GM21423 (cell line): Measurements from ENCODE around the gene MEIOSIN.
A peak's percentile ranks its signal among the peaks of the same experiment; 100 is the strongest.
"Not testable (repeated sequence)": the region's sequence is repeated elsewhere in the genome, so short reads cannot be mapped to it uniquely, and the experiment has no call there.

Source experiments
- ATAC-seq: cut with Tn5 transposase; IDR thresholded peaks from one replicate; pipeline ENCODE4 v1.9.1; 2021; ENCODE audit warnings: mild to moderate bottlenecking, moderate library complexity; ENCODE audit not compliant: unreplicated experiment

Gene MEIOSIN

GRCh38 chr19:45798995-45799517, 65.8 kb downstream of the MEIOSIN start:
- peak; percentile 48 for ATAC-seq

DNA sequence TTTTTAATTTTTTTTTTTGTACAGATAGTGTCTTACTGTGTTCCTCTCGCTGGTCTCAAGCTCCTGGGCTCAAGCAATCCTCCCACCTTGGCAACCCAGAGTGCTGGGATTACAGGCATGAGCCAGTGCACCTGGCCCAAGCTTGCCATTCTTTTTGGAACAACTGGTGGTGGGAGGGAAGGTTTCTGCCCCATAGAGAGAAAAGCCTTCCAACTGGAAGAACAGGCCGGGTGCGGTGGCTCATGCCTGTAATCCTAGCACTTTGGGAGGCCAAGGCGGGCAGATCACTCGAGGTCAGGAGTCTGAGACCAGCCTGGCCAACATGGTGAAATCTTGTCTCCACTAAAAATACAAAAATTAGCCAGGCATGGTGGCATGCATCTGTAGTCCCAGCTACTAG, 66.3 kb downstream of the MEIOSIN start:
- not testable (repeated sequence) for ATAC-seq

- no peak for ATAC-seq
Measured at GRCh38 chr19:45800070-45800553, 66.9 kb downstream of the MEIOSIN start.

DNA sequence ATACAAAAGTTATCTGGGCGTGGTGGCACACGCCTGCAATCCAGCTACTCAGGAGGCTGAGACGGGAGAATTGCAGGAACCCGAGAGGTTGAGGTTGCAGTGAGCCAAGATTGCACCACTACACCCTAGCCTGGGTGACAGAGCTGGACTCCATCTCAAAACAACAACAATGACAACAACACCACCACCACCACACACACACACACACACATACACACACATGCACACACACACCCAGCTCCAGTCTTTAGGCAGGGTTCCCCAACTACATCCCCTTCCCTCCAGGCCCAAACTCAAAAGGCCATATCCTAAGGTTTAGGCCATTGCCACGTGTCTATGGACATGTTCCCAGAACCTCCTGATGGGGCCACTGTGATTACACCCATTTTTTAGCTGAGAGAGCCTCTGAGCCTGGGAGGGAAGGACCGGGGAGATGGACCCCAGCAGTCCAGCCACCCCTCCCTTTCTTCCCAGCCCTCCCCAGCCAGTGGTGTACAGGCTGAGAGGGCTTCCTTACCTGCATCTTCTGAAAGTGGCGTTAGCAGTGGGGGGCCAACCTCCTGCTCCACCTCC, 68.5 kb downstream of the MEIOSIN start:
- no peak for ATAC-seq

GRCh38 chr19:45804140-45804958, 71.1 kb downstream of the MEIOSIN start:
- no peak for ATAC-seq

DNA sequence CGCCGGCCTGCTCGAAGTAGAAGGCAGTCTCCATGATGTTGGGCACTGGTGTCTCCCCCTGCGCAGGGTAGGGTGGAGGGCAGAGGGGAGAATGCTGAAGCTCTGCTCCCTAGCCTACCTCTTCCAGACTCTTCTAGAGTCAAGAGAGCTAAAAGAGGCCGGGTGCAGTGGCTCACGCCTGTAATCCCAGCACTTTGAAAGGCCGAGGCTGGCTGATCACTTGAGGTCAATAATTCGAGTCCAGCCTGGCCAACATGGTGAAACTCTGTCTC, 71.7 kb downstream of the MEIOSIN start:
- no peak for ATAC-seq

DNA sequence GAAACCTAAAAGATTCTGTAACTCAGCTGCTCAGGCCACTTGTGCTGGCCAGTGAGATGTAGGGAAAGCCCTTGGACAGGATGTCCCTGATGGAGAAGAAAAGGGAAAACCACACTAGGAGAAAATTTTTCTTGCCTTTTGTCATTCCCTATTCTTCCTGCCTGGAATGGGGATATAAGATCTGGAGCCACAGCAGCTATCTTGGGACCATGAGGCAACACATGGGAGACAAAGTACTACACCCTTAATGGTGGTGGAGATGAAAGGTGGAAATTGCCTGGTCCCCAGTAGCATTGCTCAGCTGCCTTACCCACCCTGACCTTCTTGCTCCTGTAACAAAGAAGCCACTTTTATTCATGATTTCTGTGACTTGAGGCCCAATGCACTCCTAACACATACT, 72.5 kb downstream of the MEIOSIN start:
- no peak for ATAC-seq

DNA sequence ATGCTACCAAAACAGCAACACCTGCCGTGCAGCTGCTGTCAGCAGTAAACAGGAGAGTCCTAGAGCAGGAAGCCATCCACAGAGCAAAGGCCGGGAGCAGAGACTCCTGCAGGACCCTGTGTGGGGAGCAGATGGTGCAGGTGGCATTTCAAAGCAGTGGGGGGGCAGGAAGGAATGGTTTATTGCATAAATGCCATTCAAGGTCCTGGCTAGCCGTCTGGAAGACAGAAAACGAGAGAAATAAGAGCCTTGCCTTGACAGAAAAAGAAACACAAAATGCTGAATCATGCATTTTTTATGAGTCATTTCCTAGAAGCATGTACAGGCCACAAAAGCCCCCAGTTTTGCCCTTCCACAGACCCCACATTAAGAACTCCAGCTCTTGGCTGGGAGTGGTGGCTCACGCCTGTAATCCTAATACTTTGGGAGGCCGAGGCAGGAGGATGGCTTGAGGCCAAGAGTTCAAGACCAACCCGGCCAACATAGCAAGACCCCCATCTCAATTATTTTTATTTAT, 76.5 kb downstream of the MEIOSIN start:
- ATAC-seq = no peak

DNA sequence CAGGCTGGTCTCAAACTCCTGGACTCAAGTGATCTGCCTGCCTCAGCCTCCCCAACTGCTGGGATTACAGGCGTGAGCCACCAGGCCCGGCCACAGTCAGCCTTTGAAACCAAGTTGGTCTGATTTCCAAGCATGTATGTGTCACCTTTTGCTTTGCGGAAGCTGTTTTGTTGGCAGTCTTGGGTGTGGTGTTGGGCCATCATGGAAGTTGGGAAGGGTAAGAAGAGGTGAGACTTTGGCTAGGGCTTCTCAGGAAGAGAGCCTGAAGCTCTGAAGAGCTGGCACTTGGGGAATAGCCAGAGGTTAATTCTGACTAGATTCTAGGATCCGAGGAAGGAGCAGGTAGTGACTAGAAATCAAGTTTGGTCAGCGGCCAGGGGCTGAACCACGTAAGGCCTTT, 79.1 kb downstream of the MEIOSIN start:
- ATAC-seq = no peak
